Lung (tissue), 12 donors: ENCODE measurements around the gene SDHAF3. TPM values are rescaled to one million over a fixed set of nuclear protein-coding genes. Genes with fewer than 3 reads are reported as not detected.
A peak's percentile ranks its signal among the peaks of the same experiment; 100 is the strongest.

Experiments
- ATAC-seq: fragments of 200-7000 bp; cut with Tn5 transposase; one replicate; pipeline ENCODE4 v1.9.1; 2020; ENCODE audit warnings: moderate number of reproducible peaks; ENCODE audit not compliant: insufficient read depth, low FRiP score
- DNase-seq, 3 donors: peaks; one replicate each; pipeline ENCODE4 v3.0.0-alpha.2; 2013 to 2017
- H3K27ac ChIP-seq, 2 donors: one replicate each; pipeline ENCODE4 v1.5.1; 2013; ENCODE audit warnings: mild to moderate bottlenecking in 2 of 2, moderate library complexity in 2 of 2, control low read depth in 1 of 2, inconsistent platforms in 1 of 2, low read depth in 1 of 2, low read length in 1 of 2
- H3K27me3 ChIP-seq, 3 donors: one replicate each; pipeline ENCODE4 v1.5.1; 2013; ENCODE audit warnings: low read length in 2 of 3; ENCODE audit not compliant: control insufficient read depth in 3 of 3, insufficient read depth in 3 of 3
- H3K36me3 ChIP-seq, 4 donors: one replicate each; pipeline ENCODE4 v1.5.1; 2013; ENCODE audit warnings: low read length in 4 of 4, mild to moderate bottlenecking in 1 of 4, moderate library complexity in 1 of 4; ENCODE audit not compliant: control insufficient read depth in 4 of 4, insufficient read depth in 4 of 4
- H3K4me1 ChIP-seq, 5 donors: one replicate each; pipeline ENCODE4 v1.5.1; 2013; ENCODE audit warnings: low read length in 5 of 5, mild to moderate bottlenecking in 2 of 5, moderate library complexity in 1 of 5; ENCODE audit not compliant: control insufficient read depth in 5 of 5, insufficient read depth in 5 of 5
- H3K4me3 ChIP-seq: one replicate; pipeline ENCODE4 v1.5.1; 2013; ENCODE audit warnings: mild to moderate bottlenecking, control low read depth, moderate library complexity
- H3K9ac ChIP-seq, 2 donors: one replicate each; pipeline ENCODE4 v1.5.1; 2013; ENCODE audit warnings: low read length in 2 of 2, control low read depth in 1 of 2; ENCODE audit not compliant: insufficient read depth in 1 of 2
- H3K9me3 ChIP-seq, 4 donors: one replicate each; pipeline ENCODE4 v1.5.1; 2013; ENCODE audit warnings: low read length in 3 of 4, mild to moderate bottlenecking in 1 of 4, moderate library complexity in 1 of 4; ENCODE audit not compliant: control insufficient read depth in 4 of 4, insufficient read depth in 3 of 4
- WGBS, 2 donors: extraction: QIAGEN DNeasy Blood & Tissue Kit; methylation state at CpG; one replicate each; pipeline ENCODE4 v1.1.7; 2013; 5-methylcytosine and 5-hydroxymethylcytosine counted together
- polyA plus RNA-seq, 2 donors: library from polyadenylated mRNA; stranded (reverse); fragments of 200-250 nt; gene quantifications; one replicate each; pipeline ENCODE4 v1.2.1, GENCODE V29; 2013
- total RNA-seq, 2 donors: library from RNA; depleted of rRNA in 1 of 2; stranded (reverse); fragments of >200 nt in 1 of 2; gene quantifications; one replicate each; pipeline ENCODE4 v1.2.1, GENCODE V29; 2014 to 2021
- TF ChIP-seq, protein P1 (sequence below): IDR thresholded peaks from 2 replicates; pipeline ENCODE4 v1.5.1; 2012; ENCODE audit warnings: mild to moderate bottlenecking; ENCODE audit errors: control extremely low read depth, extremely low read depth
- donor health status: control.
- donor health status: control.
- donor health status: Bipolar disorder and iron deficiency.
- donor health status: healthy.
- donor health status: DM: yes; HTN: yes; CAD: no.

SDHAF3 gene
- total and polyA plus RNA-seq, 4 donors: 6.3 to 15.8 (median 12.8) TPM

DNA sequence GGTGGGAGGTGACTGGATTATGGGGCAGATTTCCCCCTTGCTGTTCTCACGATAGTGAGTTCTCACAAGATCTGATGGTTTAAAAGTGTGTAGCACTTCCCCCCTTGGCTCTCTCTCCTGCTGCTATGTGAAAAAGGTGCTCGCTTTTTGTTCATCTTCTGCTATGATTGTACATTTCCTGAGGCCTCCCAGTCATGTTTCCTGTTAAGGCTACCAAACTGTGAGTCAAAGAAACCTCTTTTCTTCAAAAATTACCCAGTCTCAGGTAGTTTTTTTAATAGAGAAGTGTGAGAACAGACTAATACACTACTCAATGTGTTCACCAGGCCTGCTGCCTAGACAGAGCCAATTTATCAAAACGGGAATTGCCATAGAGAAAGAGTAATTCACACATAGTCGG, 49.7 kb downstream of the SDHAF3 start:
- Histone ChIP-seq H3K27ac (no peak overlapping the region), H3K4me1 (no peaks in the 10 kb centered on the region), H3K9ac (no peak overlapping the region), H3K4me3 (no peak overlapping the region), H3K9me3 (peaks cover 0 to 3% (median 0%) of the 10 kb centered on the region in 4 donors), H3K27me3 (no peaks in the 10 kb centered on the region), H3K36me3 (no peaks in the 10 kb centered on the region)
- DNase-seq: no peak
- TF ChIP-seq, protein P1, sequence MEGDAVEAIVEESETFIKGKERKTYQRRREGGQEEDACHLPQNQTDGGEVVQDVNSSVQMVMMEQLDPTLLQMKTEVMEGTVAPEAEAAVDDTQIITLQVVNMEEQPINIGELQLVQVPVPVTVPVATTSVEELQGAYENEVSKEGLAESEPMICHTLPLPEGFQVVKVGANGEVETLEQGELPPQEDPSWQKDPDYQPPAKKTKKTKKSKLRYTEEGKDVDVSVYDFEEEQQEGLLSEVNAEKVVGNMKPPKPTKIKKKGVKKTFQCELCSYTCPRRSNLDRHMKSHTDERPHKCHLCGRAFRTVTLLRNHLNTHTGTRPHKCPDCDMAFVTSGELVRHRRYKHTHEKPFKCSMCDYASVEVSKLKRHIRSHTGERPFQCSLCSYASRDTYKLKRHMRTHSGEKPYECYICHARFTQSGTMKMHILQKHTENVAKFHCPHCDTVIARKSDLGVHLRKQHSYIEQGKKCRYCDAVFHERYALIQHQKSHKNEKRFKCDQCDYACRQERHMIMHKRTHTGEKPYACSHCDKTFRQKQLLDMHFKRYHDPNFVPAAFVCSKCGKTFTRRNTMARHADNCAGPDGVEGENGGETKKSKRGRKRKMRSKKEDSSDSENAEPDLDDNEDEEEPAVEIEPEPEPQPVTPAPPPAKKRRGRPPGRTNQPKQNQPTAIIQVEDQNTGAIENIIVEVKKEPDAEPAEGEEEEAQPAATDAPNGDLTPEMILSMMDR: no peak
- no peak for ATAC-seq
- 91 to 97% methylated on average over 4 of the region's 4 CpGs for WGBS, 2 donors

DNA sequence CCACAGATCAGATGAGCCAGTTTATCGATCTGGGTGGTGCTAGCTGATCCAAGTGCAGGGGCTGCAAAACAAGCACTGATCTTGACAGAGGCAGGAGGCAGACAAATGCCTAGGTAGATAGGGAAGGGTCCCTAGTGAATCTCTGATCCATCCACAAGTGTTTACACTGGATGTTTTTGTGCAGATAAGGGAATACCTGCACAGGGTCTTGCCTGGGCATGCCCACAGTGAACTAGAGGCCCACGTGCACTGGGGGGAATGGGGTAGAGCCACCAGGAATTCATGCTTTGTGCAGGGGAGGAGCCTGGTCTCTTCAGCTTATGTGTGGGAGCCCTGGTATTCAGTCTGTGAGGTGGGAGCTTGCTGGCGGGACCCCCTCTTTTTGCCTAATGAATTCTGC, 50.3 kb downstream of the SDHAF3 start:
- TF ChIP-seq, protein P1: no peak
- no peak overlapping the region for H3K4me3 ChIP-seq
- H3K9me3 ChIP-seq: peaks cover 0 to 3% (median 0%) of the 10 kb centered on the region in 4 donors
- no peak overlapping the region for H3K9ac ChIP-seq
- H3K4me1 ChIP-seq: no peaks in the 10 kb centered on the region
- 75 to 87% methylated on average over 3 of the region's 3 CpGs for WGBS, 2 donors
- DNase-seq (no peak), ATAC-seq (no peak)
- no peaks in the 10 kb centered on the region for H3K27me3 ChIP-seq
- no peaks in the 10 kb centered on the region for H3K36me3 ChIP-seq
- H3K27ac ChIP-seq: no peak overlapping the region

DNA sequence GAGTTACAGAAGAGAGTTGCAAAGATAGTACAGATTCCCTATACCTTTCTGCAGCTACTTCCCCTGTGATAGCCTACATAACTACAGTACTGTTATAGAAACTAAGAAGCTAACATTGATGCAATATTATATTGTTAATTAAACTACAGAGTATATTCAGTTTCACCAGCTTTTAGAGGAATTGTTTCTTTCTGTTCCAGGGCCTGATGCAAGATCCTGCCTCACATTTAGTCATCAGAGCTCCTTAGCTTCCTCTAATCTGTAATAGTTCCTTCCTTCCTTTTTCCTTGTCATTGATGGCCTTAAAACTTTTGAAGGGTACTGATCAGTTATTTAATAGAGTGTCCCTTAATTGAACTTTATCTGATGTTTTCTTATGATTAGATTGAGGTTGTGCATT, 56.8 kb downstream of the SDHAF3 start:
- no peak overlapping the region for H3K27ac ChIP-seq
- DNase-seq (no peak), ATAC-seq (peak; percentile 47)
- no peak overlapping the region for H3K9ac ChIP-seq
- TF ChIP-seq, protein P1: no peak
- H3K27me3 ChIP-seq: no peaks in the 10 kb centered on the region
- no peaks in the 10 kb centered on the region for H3K9me3 ChIP-seq
- no peaks in the 10 kb centered on the region for H3K36me3 ChIP-seq
- H3K4me3 ChIP-seq: no peak overlapping the region
- H3K4me1 ChIP-seq: no peaks in the 10 kb centered on the region

DNA sequence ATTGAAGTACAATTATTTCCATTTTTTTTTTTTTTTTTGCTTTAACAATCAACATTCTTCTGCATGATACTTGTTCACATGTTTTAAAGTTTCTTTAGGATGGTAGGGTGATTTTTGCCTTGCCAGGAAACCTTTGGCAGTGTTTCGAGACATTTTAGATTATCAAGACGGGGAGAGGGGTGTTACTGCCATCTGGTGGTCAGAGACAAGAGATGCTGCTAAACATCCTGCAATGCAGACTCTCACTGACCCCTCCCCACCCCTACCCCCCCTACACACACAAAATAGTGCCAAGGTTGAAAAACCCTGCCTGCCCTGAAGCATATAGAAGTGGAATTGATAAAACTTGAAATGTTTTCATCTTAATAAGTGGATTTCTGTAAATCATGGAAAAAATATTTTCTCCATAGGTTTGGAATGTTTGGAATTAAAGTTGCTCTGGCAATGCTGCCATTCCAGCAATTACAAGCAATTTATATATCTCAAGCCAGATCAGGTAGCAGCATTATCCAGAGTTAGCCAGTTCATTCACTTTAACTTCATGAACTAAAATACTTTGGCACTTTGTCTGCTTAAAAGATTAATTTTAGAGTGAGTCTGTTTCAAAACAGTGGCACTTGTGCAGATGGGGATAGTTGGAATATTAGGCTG, 62.1 kb downstream of the SDHAF3 start:
- ATAC-seq: no peak
- peak; percentile 47 to 79 (median 79) for DNase-seq

More for the DNA sequence above, 62.1 kb downstream of the SDHAF3 start:
- Histone ChIP-seq H3K4me3 (no peak overlapping the region), H3K36me3 (peaks cover 0 to 4% (median 0%) of the 10 kb centered on the region in 4 donors), H3K27me3 (no peaks in the 10 kb centered on the region), H3K4me1 (no peaks in the 10 kb centered on the region), H3K27ac (no peak overlapping the region), H3K9ac (no peak overlapping the region), H3K9me3 (no peaks in the 10 kb centered on the region)
- whole genome bisulfite sequencing, 2 donors: 3 to 5% methylated on average over 2 of the region's 2 CpGs
- TF ChIP-seq, protein P1: peak; percentile 39
